ENCODE data around the gene DUSP1.
"Not testable (repeated sequence)": the region's sequence is repeated elsewhere in the genome, so short reads cannot be mapped to it uniquely, and the experiment has no call there.

The DUSP1 gene

GRCh38 chr5:172770675-172771438 lies at the start of gene DUSP1:
TSS of gene DUSP1 (minus strand) at chr5:172771195. CDS start at chr5:172770952, 243 bp downstream.
- DNase-seq (ENCODE audit: low read depth) = peak; percentile 94

GRCh38 chr5:172820046-172820767 lies 49.2 kb upstream of the DUSP1 start:
- no peak for DNase-seq (ENCODE audit: low read depth)

GRCh38 chr5:172819569-172819968 lies 48.6 kb upstream of the DUSP1 start:
- no peak for DNase-seq (ENCODE audit: low read depth)

- no peak for DNase-seq (ENCODE audit: low read depth)
Observed at GRCh38 chr5:172818081-172818480, 47.1 kb upstream of the DUSP1 start.

GRCh38 chr5:172817664-172818063 lies 46.7 kb upstream of the DUSP1 start:
- no peak for DNase-seq (ENCODE audit: low read depth)

- DNase-seq (ENCODE audit: low read depth) = no peak
Observed at GRCh38 chr5:172816925-172817562, 46.0 kb upstream of the DUSP1 start.

- no peak for DNase-seq (ENCODE audit: low read depth)
Observed at GRCh38 chr5:172815631-172816030, 44.6 kb upstream of the DUSP1 start.

- DNase-seq (ENCODE audit: low read depth) = not testable (repeated sequence)
Observed at GRCh38 chr5:172810996-172811395, 40.0 kb upstream of the DUSP1 start.

- DNase-seq (ENCODE audit: low read depth) = no peak
Observed at GRCh38 chr5:172809774-172810173, 38.8 kb upstream of the DUSP1 start.

GRCh38 chr5:172807766-172808311 lies 36.8 kb upstream of the DUSP1 start:
- no peak for DNase-seq (ENCODE audit: low read depth)

- DNase-seq (ENCODE audit: low read depth) = peak; percentile 68
Observed at GRCh38 chr5:172806897-172807672, 36.1 kb upstream of the DUSP1 start.

GRCh38 chr5:172805736-172806255 lies 34.8 kb upstream of the DUSP1 start:
- DNase-seq (ENCODE audit: low read depth) = no peak

GRCh38 chr5:172805018-172805683 lies 34.2 kb upstream of the DUSP1 start:
- no peak for DNase-seq (ENCODE audit: low read depth)

GRCh38 chr5:172802567-172803176 lies 31.7 kb upstream of the DUSP1 start:
- no peak for DNase-seq (ENCODE audit: low read depth)

GRCh38 chr5:172802112-172802511 lies 31.1 kb upstream of the DUSP1 start:
- no peak for DNase-seq (ENCODE audit: low read depth)

- no peak for DNase-seq (ENCODE audit: low read depth)
Observed at GRCh38 chr5:172801179-172801671, 30.2 kb upstream of the DUSP1 start.

- DNase-seq (ENCODE audit: low read depth) = no peak
Observed at GRCh38 chr5:172800088-172800551, 29.1 kb upstream of the DUSP1 start.

GRCh38 chr5:172799416-172799815 lies 28.4 kb upstream of the DUSP1 start:
- DNase-seq (ENCODE audit: low read depth) = no peak

- DNase-seq (ENCODE audit: low read depth) = no peak
Observed at GRCh38 chr5:172798422-172799215, 27.6 kb upstream of the DUSP1 start.
